Body of pancreas (tissue), 4 donors: ENCODE results near the gene PPP6R2.

Experiments
- CTCF ChIP-seq, 7 experiments: fragments of 450-650 bp in 4 of 7; fragments of 200-600 bp in 3 of 7; sonication (generic) in 3 of 7; IDR thresholded peaks; one replicate each; pipeline ENCODE4 v1.5.1; 2016 to 2019; ENCODE audit warnings: antibody characterized with exemption in 7 of 7
- POLR2A ChIP-seq, 3 donors: fragments of 450-650 bp; IDR thresholded peaks; one replicate each; pipeline ENCODE4 v1.6.1; 2016; ENCODE audit warnings: antibody characterized with exemption in 3 of 3, mild to moderate bottlenecking in 2 of 3

GRCh38 chr22:50452649-50453048, 109.5 kb downstream of the PPP6R2 start:
- TF ChIP-seq CTCF (IDR thresholded peaks at IDR 0.05) (no peak), POLR2A (IDR thresholded peaks at IDR 0.05) (no peak)
